Measurements from ENCODE around the gene UVRAG.

Gene UVRAG

DNA sequence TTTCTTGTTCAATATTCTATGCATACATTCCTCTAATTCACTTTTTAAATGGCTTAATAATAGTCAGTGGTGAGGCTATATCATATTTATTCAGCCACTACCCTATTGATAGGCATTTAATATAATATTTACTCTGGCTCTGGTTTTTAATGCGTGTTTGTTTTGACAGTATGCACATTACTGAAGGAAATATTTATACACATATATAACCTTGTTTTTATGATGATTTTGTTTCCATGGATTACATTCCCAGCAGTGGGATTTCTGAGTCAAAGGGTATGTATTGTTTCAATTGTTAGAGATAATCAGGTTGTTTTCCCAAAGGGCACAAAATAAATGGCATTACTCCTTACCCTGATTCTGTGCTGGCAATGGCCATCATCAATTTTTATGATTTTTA, 105.8 kb downstream of the UVRAG start:
- TF ChIP-seq, protein P1, sequence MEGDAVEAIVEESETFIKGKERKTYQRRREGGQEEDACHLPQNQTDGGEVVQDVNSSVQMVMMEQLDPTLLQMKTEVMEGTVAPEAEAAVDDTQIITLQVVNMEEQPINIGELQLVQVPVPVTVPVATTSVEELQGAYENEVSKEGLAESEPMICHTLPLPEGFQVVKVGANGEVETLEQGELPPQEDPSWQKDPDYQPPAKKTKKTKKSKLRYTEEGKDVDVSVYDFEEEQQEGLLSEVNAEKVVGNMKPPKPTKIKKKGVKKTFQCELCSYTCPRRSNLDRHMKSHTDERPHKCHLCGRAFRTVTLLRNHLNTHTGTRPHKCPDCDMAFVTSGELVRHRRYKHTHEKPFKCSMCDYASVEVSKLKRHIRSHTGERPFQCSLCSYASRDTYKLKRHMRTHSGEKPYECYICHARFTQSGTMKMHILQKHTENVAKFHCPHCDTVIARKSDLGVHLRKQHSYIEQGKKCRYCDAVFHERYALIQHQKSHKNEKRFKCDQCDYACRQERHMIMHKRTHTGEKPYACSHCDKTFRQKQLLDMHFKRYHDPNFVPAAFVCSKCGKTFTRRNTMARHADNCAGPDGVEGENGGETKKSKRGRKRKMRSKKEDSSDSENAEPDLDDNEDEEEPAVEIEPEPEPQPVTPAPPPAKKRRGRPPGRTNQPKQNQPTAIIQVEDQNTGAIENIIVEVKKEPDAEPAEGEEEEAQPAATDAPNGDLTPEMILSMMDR (IDR thresholded peaks at IDR 0.05; ENCODE audit: borderline replicate concordance, control extremely low read depth, extremely low read depth, insufficient read depth, missing control alignments), result no peak
- DNase-seq (ENCODE audit: low spot score), result no peak
- in situ Hi-C loops (cut with MboI; ENCODE audit: low sequenced_read_pairs, unreplicated experiment), result no loop called here

DNA sequence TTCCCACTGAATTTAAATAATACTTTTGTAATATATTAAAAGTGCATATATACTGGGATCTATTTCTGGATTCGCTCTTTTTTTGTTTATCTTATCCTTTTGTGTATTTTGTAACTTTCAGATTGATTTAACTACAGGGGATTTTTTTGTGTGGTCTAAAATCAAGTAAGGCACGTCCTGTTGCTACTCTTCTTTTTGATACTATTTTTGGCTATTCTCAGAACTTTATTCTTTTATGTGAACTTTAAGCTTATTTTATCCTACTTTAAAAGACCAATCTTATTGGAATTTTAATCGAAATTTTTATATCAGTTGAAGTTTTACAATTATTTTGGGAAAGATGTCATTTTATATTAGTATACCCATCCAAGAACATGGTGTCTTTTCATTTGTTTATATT, 106.8 kb downstream of the UVRAG start:
- in situ Hi-C loops (cut with MboI; ENCODE audit: low sequenced_read_pairs, unreplicated experiment), result no loop called here
- TF ChIP-seq, protein P1 (IDR thresholded peaks at IDR 0.05; ENCODE audit: borderline replicate concordance, control extremely low read depth, extremely low read depth, insufficient read depth, missing control alignments), result no peak
- DNase-seq (ENCODE audit: low spot score), result no peak

DNA sequence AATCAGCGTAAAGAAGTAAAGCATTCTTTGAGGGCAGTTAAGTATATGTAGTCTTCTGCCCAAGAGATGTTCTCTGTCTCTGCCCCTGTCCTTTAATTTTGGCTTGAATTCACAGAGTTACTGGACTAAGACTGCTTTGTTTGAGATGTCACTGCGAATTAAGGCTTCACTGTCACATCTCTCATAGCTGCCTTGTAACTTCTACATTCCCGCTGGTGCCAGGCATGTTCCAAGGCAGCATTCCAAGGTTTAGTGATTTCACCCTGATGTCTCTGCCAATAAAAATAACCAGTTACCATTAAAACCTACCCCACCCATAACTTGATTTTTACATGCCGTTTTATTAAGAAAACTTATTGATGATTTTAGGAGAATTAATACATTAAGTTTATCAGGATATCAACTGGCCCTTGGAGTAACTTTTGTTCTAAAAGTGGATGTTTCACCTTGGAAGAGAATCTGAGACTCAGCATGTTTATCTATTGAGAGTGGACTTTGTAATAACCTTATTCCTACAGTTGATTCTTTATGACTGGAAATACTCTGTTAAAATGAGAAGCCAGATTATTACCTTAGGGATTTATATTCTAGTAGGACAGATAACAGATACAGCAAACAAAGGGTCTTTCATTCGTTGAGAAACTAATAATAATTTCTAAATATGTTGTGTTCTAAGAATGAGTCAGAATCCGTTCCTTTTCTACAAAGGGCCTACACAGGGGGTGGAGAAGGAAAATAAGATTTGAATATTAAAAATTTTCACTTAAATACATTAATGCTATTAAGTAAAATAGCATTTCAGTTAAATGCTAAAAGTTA, 110.2 kb downstream of the UVRAG start:
- DNase-seq (ENCODE audit: low spot score), result no peak
- in situ Hi-C loops (cut with MboI; ENCODE audit: low sequenced_read_pairs, unreplicated experiment), result no loop called here
- TF ChIP-seq, protein P1 (IDR thresholded peaks at IDR 0.05; ENCODE audit: borderline replicate concordance, control extremely low read depth, extremely low read depth, insufficient read depth, missing control alignments), result no peak

DNA sequence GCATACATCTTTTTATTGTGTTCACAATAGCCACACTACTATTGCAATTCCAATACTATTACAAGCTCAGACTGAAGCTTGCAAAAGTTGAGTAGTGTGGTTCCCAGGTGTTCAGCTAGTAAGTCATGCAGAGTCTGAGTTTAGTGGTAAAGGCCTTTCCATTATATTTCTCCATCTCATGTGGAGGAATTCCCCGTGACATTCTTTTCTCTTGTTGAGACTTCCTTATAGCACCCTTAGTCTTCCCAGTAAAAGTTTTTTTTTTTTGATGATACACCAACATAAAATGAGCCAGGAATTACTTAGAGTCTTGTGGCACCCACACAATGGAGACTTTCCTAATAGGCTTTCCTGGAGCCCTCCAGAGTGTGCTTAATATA, 110.8 kb downstream of the UVRAG start:
- in situ Hi-C loops (cut with MboI; ENCODE audit: low sequenced_read_pairs, unreplicated experiment), result no loop called here
- DNase-seq (ENCODE audit: low spot score), result no peak

DNA sequence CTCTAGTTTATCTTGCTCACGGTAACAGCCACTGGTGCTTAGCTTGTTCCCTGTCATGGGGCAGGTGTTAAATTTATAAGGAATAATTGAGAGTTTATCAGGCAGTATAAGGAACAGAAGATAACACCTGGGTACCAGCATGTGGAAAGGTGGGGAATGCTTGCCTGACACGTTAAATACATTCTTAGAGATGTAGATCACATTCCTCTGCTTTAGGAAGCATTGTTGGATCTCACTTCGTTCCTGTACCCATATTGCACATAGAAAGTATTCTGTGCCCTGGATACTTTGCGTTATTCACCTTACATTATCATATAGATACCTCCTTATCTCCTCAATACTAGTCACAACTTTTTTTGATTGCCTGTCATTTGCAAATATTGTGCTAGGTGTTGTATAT, 114.7 kb downstream of the UVRAG start:
- DNase-seq (ENCODE audit: low spot score), result no peak
- TF ChIP-seq, protein P1 (IDR thresholded peaks at IDR 0.05; ENCODE audit: borderline replicate concordance, control extremely low read depth, extremely low read depth, insufficient read depth, missing control alignments), result no peak
- in situ Hi-C loops (cut with MboI; ENCODE audit: low sequenced_read_pairs, unreplicated experiment), result no loop called here

More for the DNA sequence above, 110.8 kb downstream of the UVRAG start:
- TF ChIP-seq, protein P1 (IDR thresholded peaks at IDR 0.05; ENCODE audit: borderline replicate concordance, control extremely low read depth, extremely low read depth, insufficient read depth, missing control alignments), result no peak

DNA sequence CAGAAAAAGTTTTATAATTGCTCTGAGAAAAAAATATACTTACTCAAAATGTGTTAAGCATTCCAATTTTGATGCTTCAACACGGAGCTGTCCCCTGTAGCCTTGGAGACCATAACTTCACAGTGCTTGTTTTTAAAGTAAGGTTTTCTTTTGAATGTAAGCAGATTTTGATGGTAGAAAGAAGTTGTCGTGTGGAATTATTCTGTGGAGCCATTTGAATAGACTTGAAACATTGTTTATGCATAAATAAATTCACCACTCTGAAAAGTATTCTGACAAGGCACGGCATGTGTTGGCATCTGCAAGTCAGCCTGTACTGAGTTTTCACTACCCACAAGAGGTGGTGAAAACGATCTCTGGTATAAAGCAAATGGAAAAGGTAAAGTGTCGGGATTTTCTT, 115.5 kb downstream of the UVRAG start:
- in situ Hi-C loops (cut with MboI; ENCODE audit: low sequenced_read_pairs, unreplicated experiment), result no loop called here

More for the DNA sequence above, 115.5 kb downstream of the UVRAG start:
- TF ChIP-seq, protein P1 (IDR thresholded peaks at IDR 0.05; ENCODE audit: borderline replicate concordance, control extremely low read depth, extremely low read depth, insufficient read depth, missing control alignments), result no peak
- DNase-seq (ENCODE audit: low spot score), result no peak
